Fibroblast of lung (primary cell): Measurements from ENCODE around the gene EPO. TPM values are rescaled to one million over a fixed set of nuclear protein-coding genes. Genes with fewer than 3 reads are reported as not detected.

ENCODE experiments used
- DNase-seq, 2 donors: peaks; one replicate each; pipeline versions ENCODE4 v3.0.0 to v3.0.0-alpha.2; 2010; ENCODE audit warnings: low read depth in 2 of 2
- H2AFZ ChIP-seq: 2 replicates; pipeline ENCODE4 v1.5.1; 2012; ENCODE audit warnings: low read length, control low read depth, inconsistent platforms
- H3K27ac ChIP-seq: 2 replicates; pipeline ENCODE4 v1.5.1; 2011; ENCODE audit warnings: low read length, control low read depth; ENCODE audit not compliant: insufficient read depth
- H3K27me3 ChIP-seq: 2 replicates; pipeline ENCODE4 v1.5.1; 2011; ENCODE audit warnings: mild to moderate bottlenecking, low read length; ENCODE audit not compliant: control insufficient read depth, insufficient read depth
- H3K36me3 ChIP-seq: 2 replicates; pipeline ENCODE4 v1.5.1; 2011; ENCODE audit warnings: low read length; ENCODE audit not compliant: control insufficient read depth, insufficient read depth
- H3K4me1 ChIP-seq: 2 replicates; pipeline ENCODE4 v1.5.1; 2011; ENCODE audit warnings: low read length; ENCODE audit not compliant: control insufficient read depth, insufficient read depth; ENCODE audit errors: extremely low read depth
- H3K4me2 ChIP-seq: 2 replicates; pipeline ENCODE4 v1.5.1; 2011; ENCODE audit warnings: low read length, control low read depth; ENCODE audit not compliant: insufficient read depth; ENCODE audit errors: extremely low read depth
- H3K4me3 ChIP-seq, 4 experiments: fragments of 200-600 bp in 1 of 4; sonication (generic) in 1 of 4; replicated peaks in 1 of 4; 2 replicates each; pipeline ENCODE4 v1.5.1; 2011 to 2016; ENCODE audit warnings: low read length in 4 of 4, low read depth in 3 of 4, mild to moderate bottlenecking in 3 of 4, control low read depth in 2 of 4, inconsistent platforms in 1 of 4, mixed read lengths in 1 of 4; ENCODE audit not compliant: insufficient read depth in 1 of 4; ENCODE audit errors: control extremely low read depth in 1 of 4
- H3K79me2 ChIP-seq: 2 replicates; pipeline ENCODE4 v1.5.1; 2012; ENCODE audit warnings: mild to moderate bottlenecking, low read length, inconsistent platforms; ENCODE audit not compliant: control insufficient read depth, insufficient read depth
- H3K9ac ChIP-seq: 2 replicates; pipeline ENCODE4 v1.5.1; 2011; ENCODE audit warnings: mild to moderate bottlenecking, low read length, control low read depth; ENCODE audit not compliant: insufficient read depth
- H3K9me3 ChIP-seq: 2 replicates; pipeline ENCODE4 v1.5.1; 2012; ENCODE audit warnings: low read depth, low read length; ENCODE audit not compliant: control insufficient read depth, insufficient read depth
- H4K20me1 ChIP-seq: 2 replicates; pipeline ENCODE4 v1.5.1; 2011; ENCODE audit warnings: low read length; ENCODE audit not compliant: control insufficient read depth, insufficient read depth; ENCODE audit errors: extremely low read depth
- EZH2 ChIP-seq: IDR thresholded peaks from 2 replicates; pipeline ENCODE4 v1.5.1; 2012; ENCODE audit warnings: low read length, control low read depth, mild to moderate bottlenecking; ENCODE audit errors: missing control alignments
- polyA plus RNA-seq, 2 donors: library from polyadenylated mRNA; depleted of rRNA in 1 of 2; stranded (reverse) in 1 of 2; unstranded in 1 of 2; fragments of >200 nt; gene quantifications; 2 replicates each; pipeline ENCODE4 v1.2.1, GENCODE V29; 2011 to 2012; ENCODE audit warnings: missing spikeins in 1 of 2
- total RNA-seq: library from RNA; depleted of rRNA; stranded (reverse); fragments of >200 nt; gene quantifications from 2 replicates; pipeline ENCODE4 v1.2.1, GENCODE V29; 2014
- TF ChIP-seq, protein P1 (sequence below), 2 donors: IDR thresholded peaks in 1 of 2; conservative IDR thresholded peaks in 1 of 2; 1 replicate in 1 of 2; 2 replicates in 1 of 2; pipeline ENCODE4 v1.5.1; 2011 to 2012; ENCODE audit warnings: low read length in 2 of 2, control low read depth in 1 of 2, inconsistent platforms in 1 of 2, low read depth in 1 of 2, mild to moderate bottlenecking in 1 of 2

Gene EPO
- total and polyA plus RNA-seq, 2 donors (not counting 1 experiment from before 2014, with no cell fraction given): not detected

DNA sequence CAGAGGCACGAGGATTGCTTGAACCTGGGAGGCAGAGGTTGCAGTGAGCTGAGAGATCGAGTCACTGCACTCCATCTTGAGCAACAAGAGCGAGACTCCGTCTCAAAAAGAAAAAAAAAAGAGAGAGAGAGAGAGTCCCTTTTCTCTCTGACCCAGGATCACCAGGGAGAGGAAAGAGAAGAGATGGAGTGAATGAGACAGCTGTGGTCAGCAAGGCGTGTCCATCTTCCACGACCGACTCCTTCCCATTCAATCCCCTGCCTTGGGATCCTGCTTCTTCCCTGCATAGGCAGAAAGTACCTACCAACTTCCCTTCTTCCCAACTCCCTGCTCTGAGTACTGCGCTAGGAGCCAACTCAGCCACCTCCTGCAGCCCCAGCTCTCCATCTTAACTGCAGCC, 7.9 kb downstream of the EPO start:
- Histone ChIP-seq H3K4me2 (no peak overlapping the region), H3K9me3 (no peaks in the 10 kb centered on the region), H3K4me1 (peaks cover 4% of the 10 kb centered on the region), H3K79me2 (no peaks in the 10 kb centered on the region), H2AFZ (no peak overlapping the region), H3K27me3 (peaks cover 12% of the 10 kb centered on the region), H3K9ac (no peak overlapping the region), H4K20me1 (no peaks in the 10 kb centered on the region), H3K4me3 (no peak overlapping the region), H3K36me3 (no peaks in the 10 kb centered on the region), H3K27ac (no peak overlapping the region)
- no peak for DNase-seq
- TF ChIP-seq, protein P1, sequence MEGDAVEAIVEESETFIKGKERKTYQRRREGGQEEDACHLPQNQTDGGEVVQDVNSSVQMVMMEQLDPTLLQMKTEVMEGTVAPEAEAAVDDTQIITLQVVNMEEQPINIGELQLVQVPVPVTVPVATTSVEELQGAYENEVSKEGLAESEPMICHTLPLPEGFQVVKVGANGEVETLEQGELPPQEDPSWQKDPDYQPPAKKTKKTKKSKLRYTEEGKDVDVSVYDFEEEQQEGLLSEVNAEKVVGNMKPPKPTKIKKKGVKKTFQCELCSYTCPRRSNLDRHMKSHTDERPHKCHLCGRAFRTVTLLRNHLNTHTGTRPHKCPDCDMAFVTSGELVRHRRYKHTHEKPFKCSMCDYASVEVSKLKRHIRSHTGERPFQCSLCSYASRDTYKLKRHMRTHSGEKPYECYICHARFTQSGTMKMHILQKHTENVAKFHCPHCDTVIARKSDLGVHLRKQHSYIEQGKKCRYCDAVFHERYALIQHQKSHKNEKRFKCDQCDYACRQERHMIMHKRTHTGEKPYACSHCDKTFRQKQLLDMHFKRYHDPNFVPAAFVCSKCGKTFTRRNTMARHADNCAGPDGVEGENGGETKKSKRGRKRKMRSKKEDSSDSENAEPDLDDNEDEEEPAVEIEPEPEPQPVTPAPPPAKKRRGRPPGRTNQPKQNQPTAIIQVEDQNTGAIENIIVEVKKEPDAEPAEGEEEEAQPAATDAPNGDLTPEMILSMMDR (conservative IDR thresholded peaks at IDR 0.05 in 1 of 2, IDR thresholded peaks at IDR 0.05 in 1 of 2; ENCODE audit: low read depth in 1 of 2, low read length in 2 of 2): no peak
- no peak for TF ChIP-seq EZH2

DNA sequence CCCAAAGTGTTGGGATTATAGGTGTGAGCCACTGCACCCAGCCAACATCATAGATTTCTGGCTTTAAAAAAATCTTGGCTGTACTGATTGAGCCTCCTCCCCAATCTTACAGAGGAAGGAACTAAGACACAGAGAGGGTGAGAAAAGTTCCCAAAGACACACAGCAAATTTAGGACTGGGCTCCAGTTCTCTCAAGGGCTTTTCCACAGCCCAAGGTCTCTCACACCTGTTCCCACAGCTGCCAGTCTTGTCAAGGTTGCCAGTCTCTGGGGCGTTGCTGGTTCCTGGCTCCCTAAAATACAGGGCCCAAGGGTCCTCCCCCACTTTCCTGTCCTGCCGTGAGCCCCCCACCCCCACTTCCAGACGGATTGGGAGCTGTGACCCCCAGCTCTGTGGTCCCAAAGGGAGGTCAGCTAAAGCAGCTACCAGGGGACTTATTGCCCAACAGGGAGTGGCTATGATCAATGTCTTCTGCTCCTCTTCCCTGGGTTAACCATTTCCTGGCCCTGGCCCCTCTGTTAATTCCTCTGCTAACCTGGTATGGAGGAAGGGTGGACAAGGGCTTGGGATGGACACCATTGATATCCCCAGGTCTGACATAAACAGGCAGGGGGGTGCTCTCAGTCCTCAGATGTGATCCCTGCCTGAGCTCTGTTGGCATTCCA, 10.0 kb downstream of the EPO start:
- Histone ChIP-seq H4K20me1 (no peaks in the 10 kb centered on the region), H3K27ac (no peak overlapping the region), H3K79me2 (no peaks in the 10 kb centered on the region), H3K9ac (no peak overlapping the region), H3K36me3 (no peaks in the 10 kb centered on the region), H3K27me3 (peaks cover 5% of the 10 kb centered on the region), H2AFZ (no peak overlapping the region), H3K4me1 (peaks cover 4% of the 10 kb centered on the region), H3K4me3 (no peak overlapping the region), H3K4me2 (no peak overlapping the region), H3K9me3 (no peaks in the 10 kb centered on the region)
- no peak for DNase-seq
- no peak for TF ChIP-seq EZH2
- TF ChIP-seq, protein P1 (conservative IDR thresholded peaks at IDR 0.05 in 1 of 2, IDR thresholded peaks at IDR 0.05 in 1 of 2; ENCODE audit: low read depth in 1 of 2, low read length in 2 of 2): no peak

DNA sequence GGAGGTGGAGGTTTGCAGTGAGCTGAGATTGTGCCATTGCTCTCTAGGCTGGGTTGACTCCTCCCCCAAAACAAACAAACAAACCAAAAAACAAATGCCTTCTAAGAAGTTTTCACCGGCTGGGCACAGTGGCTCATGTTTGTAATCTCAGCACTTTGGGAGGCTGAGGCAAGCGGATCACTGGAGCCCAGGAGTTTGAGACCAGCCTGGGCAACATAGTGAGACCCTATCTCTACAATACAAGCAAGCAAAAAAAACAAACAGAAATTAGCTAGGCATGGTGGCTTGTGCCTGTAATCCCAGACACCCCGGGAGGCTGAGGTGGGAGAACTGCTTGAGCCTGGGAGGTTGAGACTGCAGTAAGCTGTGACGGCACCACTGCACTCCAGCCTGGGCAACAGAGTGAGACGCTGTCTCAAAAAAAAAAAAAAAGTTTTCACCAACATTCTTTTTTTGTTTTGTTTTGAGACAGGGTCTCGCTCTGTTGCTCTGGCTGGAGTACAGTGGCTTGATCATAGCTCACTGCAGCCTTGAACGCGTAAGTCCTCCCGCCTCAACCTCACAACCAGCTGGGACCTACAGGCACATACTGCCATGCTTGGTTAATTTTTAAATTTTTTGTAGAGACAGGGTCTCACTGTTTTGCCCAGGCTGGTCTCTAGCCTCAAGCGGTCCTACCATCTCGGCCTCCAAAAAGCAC, 11.8 kb downstream of the EPO start:
- H3K36me3 ChIP-seq: no peaks in the 10 kb centered on the region
- TF ChIP-seq, protein P1 (conservative IDR thresholded peaks at IDR 0.05 in 1 of 2, IDR thresholded peaks at IDR 0.05 in 1 of 2; ENCODE audit: low read depth in 1 of 2, low read length in 2 of 2): no peak
- TF ChIP-seq EZH2: no peak
- H3K4me1 ChIP-seq: no peaks in the 10 kb centered on the region
- peaks cover 5% of the 10 kb centered on the region for H3K27me3 ChIP-seq
- no peaks in the 10 kb centered on the region for H3K79me2 ChIP-seq
- no peak overlapping the region for H3K4me3 ChIP-seq
- H3K9ac ChIP-seq: no peak overlapping the region
- no peaks in the 10 kb centered on the region for H3K9me3 ChIP-seq
- no peak overlapping the region for H3K27ac ChIP-seq
- H3K4me2 ChIP-seq: no peak overlapping the region
- no peaks in the 10 kb centered on the region for H4K20me1 ChIP-seq
- no peak overlapping the region for H2AFZ ChIP-seq
- no peak for DNase-seq
